AML-193 (cell line): ENCODE data around the gene SPINT1.

Experiments
- DNase-seq, 2 experiments: peaks; one replicate each; lab custom pipeline; 2025; lab: John Stamatoyannopoulos, UW

The SPINT1 gene

GRCh38 chr15:40892447-40893012, 48.7 kb downstream of the SPINT1 start:
- DNase-seq: no peak

- DNase-seq: peak in 1 of 2 experiments; percentile 10
Observed at GRCh38 chr15:40893019-40893670, 49.3 kb downstream of the SPINT1 start.

GRCh38 chr15:40893733-40894680, 50.2 kb downstream of the SPINT1 start, which contains the start of gene VPS18:
TSS of gene VPS18 (plus strand) at chr15:40894450. CDS start at chr15:40894769, 319 bp downstream.
- DNase-seq: peak; percentile 91 to 95

- DNase-seq: peak; percentile 72 to 80
Observed at GRCh38 chr15:40894681-40895448, 51.0 kb downstream of the SPINT1 start.

GRCh38 chr15:40899536-40900207, 55.8 kb downstream of the SPINT1 start:
- no peak for DNase-seq

GRCh38 chr15:40900256-40901052, 56.6 kb downstream of the SPINT1 start:
- no peak for DNase-seq

- no peak for DNase-seq
Observed at GRCh38 chr15:40901053-40901443, 57.2 kb downstream of the SPINT1 start.

GRCh38 chr15:40902605-40903561, 59.0 kb downstream of the SPINT1 start:
- DNase-seq: peak; percentile 99 to 100

- DNase-seq: no peak
Observed at GRCh38 chr15:40904552-40905201, 60.8 kb downstream of the SPINT1 start.

GRCh38 chr15:40906091-40906990, 62.5 kb downstream of the SPINT1 start:
- DNase-seq: peak; percentile 21 to 44

GRCh38 chr15:40906991-40907802, 63.3 kb downstream of the SPINT1 start:
- DNase-seq: no peak
